SHP77 treated with DMSO at 0.1 percent for 48 hours (cell line): Measurements from ENCODE around the gene MAPK10.
"Not testable (repeated sequence)": the region's sequence is repeated elsewhere in the genome, so short reads cannot be mapped to it uniquely, and the experiment has no call there.

Experiments
- DNase-seq: peaks from one replicate; lab custom pipeline; 2025; lab: John Stamatoyannopoulos, UW

Gene MAPK10

GRCh38 chr4:86184901-86185285 lies 175.0 kb downstream of the MAPK10 start:
- no peak for DNase-seq

- no peak for DNase-seq
Measured at GRCh38 chr4:86184216-86184900, 175.5 kb downstream of the MAPK10 start.

DNA sequence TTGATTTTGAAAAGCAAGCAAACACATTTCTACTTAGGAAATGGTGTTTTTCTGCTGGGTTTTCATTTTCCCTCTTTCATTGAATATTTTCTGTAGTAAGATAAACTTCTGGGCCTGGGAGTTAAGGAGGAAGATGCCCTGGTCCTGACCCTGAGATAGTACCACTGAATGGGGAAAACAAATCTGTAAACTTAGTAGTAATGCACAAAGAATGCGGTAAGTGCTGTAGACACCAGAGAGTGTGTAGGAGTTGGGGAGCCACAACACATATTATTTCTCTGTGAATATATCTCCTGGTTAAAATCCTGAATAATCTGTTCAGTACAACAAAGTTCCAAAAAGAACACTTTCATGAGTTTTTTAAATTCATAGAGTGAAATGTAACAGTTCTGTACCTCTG lies 178.3 kb downstream of the MAPK10 start:
- no peak for DNase-seq

GRCh38 chr4:86178211-86178610 lies 181.6 kb downstream of the MAPK10 start:
- no peak for DNase-seq

- DNase-seq: no peak
Measured at GRCh38 chr4:86174506-86174905, 185.3 kb downstream of the MAPK10 start.

DNA sequence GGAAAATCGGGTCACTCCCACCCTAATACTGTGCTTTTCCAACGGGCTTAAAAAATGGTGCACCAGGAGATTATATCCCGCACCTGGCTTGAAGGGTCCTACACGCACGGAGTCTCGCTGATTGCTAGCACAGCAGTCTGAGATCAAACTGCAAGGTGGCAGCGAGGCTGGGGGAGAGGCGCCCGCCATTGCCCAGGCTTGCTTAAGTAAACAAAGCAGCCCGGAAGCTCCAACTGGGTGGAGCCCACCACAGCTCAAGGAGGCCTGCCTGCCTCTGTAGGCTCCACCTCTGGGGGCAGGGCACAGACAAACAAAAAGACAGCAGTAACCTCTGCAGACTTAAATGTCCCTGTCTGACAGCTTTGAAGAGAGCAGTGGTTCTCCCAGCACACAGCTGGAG lies 191.5 kb downstream of the MAPK10 start:
- not testable (repeated sequence) for DNase-seq

- DNase-seq: no peak
Measured at GRCh38 chr4:86160426-86160825, 199.4 kb downstream of the MAPK10 start.

GRCh38 chr4:86159216-86159615 lies 200.6 kb downstream of the MAPK10 start:
- no peak for DNase-seq

- DNase-seq: no peak
Measured at GRCh38 chr4:86156531-86156930, 203.3 kb downstream of the MAPK10 start.

- no peak for DNase-seq
Measured at GRCh38 chr4:86155766-86156165, 204.1 kb downstream of the MAPK10 start.

DNA sequence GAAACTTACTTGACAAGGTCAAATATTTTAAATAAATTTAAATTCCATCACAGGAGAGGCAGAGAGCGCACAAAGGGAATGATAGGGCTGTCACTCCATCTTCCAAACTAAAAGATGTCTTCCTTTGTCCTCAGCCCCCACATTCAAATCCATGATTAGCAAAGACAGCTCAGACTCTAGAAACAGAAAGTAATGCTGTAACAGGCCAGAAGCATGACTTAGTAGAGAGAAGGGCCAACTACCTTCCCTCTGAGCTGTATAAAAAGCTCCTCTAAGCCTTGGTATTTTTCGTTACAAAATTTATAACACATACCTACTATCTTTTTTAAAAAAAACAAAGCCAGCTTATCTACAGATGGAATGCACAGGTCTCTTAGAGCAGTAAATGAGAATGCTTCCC lies 207.4 kb downstream of the MAPK10 start:
- no peak for DNase-seq

DNA sequence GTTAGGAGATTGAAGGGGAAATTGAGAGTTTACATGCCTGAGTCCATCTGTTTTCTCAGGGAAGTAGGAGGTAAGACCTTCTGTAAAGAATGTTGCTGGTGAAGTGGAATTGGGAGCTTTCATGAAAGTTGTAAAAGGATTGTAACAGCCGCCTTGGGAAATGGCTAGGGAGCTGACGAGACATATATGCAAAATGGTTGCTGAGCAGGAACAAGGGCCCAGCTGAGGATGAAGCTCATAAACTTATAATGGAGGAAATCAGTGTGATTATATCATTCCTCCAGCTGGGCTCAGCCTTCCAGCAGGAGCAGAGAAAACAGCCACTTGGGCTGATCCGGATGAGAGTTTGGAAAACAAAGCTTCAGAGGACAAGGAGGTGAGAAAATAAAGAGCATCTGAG lies 208.7 kb downstream of the MAPK10 start:
- DNase-seq: no peak

DNA sequence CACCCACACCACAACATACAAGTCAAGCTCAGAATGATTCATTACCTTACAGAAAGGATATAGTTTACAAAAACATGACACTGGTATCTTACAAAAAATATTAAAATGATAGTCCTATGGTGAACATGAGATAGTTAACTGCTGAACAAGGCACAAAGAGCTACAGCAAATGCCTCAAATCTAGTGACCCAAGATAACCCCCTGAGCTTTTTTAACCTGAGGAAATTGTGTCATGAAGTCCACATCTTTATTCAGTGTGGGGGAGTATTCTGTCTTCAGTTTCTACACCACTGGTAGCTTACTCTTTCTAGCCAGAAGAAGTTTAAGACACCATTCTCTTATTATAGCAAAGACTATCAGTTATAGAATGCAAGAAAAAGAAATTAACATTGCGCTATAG lies 218.7 kb downstream of the MAPK10 start:
- DNase-seq: no peak

DNA sequence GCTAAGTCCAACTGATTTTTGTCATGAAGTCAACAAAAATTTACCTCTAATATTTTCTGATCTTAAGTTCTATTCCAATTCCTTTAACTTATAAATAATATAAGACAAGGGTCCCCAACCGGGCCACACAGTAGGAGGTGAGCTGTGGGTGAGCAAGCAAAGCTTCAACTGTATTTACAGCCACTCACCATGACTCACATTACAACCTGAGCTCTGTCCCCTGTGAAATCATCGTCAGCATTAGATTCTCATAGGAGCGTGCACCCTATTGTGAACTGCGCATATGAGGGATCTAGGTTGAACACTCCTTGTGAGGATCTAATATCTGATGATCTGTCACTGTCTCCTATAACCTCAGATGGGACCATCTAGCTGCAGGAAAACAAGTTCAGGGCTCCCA lies 227.4 kb downstream of the MAPK10 start:
- DNase-seq: no peak

DNA sequence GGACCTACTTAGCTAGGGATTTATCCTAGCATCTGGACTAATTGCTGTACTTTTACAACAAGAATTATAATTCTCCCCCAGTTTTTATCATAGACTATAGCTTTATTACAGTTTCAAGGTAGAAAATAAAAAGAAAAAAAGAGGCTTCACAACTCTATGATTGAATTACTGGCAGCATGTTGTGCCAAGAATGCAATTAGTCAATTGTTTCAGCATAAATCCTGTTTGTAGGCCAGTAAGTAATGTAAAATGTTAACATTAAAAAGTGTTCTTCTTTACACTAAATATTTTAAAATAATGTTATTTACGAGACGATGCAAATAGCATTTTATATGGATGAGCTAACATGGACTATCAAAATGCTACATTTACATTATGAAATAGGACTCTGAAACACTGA lies 228.4 kb downstream of the MAPK10 start:
- no peak for DNase-seq

DNA sequence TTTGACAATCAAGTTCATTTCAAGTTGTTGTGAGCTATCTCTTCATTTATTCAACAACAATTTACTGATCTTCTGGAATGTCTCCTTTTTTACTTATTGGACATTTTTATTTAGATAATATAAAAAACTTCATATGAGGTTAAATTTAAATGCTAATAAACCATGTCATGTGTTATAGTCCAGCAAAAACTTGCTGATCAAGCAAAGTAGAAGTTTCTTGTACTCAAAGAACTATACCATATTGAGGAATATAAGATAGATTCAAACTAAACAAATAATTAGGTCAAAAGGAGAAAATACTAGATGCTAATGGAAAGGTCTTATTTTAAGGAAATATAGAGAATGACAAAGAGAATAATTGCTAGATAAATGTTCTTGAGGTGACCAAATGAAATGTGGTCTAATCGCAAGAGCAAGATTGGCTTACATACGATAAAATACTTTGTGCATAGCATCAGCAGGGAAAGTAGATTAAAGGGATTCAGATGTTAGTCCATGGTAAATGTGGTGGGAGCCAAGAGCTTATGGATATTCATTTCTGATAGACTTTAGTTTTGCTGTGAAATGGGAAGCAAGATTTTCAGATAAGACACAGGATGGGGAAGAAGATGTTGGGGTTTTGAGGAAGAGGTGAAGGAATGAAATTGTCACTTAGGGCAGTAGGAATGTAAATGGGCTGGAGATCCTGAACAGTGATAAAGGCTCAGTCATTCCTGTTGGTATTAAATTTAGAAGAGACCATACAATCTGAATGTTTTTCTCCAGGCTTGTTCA lies 229.5 kb downstream of the MAPK10 start:
- no peak for DNase-seq

DNA sequence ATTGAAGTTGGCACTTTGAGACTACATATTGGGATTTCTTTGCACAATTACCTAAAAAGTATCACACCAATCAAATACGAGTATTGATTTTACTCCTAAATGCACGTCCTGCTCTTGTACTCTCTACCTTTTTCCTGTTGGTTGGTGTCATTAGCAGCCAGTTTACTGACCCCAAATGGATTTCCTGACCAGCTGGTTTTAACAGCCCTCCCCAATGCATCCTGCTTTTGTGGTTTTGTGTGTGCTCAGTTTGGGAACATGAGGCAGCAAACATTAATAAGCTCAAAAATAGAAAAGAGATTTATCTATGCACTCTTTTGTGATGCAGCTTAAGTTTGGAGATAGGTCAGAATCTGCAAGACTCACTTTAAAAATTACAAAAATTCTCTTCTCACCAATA lies 230.3 kb downstream of the MAPK10 start:
- no peak for DNase-seq

DNA sequence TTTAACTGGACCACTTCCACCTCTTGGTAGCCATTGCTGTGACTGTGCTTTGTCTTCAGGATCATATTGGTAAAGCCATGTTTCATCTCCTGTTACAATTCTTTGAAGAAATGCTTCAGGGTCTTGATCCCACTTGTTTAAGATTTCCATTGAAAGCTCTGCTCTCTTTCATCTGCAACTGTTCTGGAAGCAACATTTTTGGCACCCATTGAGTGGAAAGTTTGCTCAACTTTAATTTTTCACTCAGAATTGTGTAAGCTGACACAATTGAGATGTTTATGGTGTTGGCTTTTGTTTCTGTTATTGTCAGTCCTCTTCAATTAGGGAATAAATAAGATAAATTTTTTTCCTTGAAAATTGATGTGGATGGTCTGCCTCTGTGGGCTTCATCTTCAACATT lies 237.4 kb downstream of the MAPK10 start:
- no peak for DNase-seq

- no peak for DNase-seq
Measured at GRCh38 chr4:86118711-86119110, 241.1 kb downstream of the MAPK10 start.

- DNase-seq: no peak
Measured at GRCh38 chr4:86117705-86118302, 242.0 kb downstream of the MAPK10 start.

- no peak for DNase-seq
Measured at GRCh38 chr4:86114563-86114962, 245.3 kb downstream of the MAPK10 start.

DNA sequence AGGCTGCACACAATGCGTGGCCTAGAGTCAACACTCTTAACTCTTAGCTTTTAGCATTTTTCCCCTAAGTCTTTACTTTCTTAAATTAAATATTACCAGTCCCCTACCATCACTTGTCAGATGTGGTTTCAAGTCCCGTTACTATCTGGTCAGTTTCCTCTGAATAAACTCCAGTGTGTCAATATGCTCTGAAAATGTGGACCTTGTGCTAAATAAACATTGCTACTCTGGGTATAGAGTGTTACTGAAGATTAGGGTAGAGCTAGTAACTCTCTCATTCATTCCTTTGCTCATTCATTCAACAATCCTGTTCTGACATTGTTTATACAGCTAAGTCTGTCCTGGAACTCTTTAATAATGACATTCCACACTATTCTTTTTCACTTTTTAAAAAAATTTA lies 251.0 kb downstream of the MAPK10 start:
- no peak for DNase-seq

- DNase-seq: no peak
Measured at GRCh38 chr4:86108137-86108536, 251.7 kb downstream of the MAPK10 start.
